SK-N-SH (cell line): ENCODE results near the gene SGTB. TPM values are rescaled to one million over a fixed set of nuclear protein-coding genes. Genes with fewer than 3 reads are reported as not detected.

Source experiments
- CTCF ChIA-PET: fragments of 300-600, 350-600 bp; formaldehyde crosslinking; extraction: SDS; loops from one replicate; lab custom pipeline; 2021; lab: Yijun Ruan, JAX
- POLR2A ChIA-PET: fragments of 350-600 bp; sonication (Branson Sonifier 250); formaldehyde crosslinking; extraction: SDS; loops from one replicate; lab custom pipeline; 2020; ENCODE audit warnings: antibody characterized with exemption, inconsistent platforms; lab: Yijun Ruan, JAX
- DNase-seq: peaks from one replicate; pipeline ENCODE4 v3.0.0; 2012
- H2AFZ ChIP-seq: fragments of 200-600 bp; sonication (generic); 2 replicates; pipeline ENCODE4 v1.8.1; 2016; ENCODE audit warnings: antibody characterized with exemption, mild to moderate bottlenecking, low read depth
- H3F3A ChIP-seq: fragments of 200-600 bp; sonication (generic); replicated peaks from 2 replicates; pipeline ENCODE3; 2016; ENCODE audit warnings: antibody characterized with exemption, mild to moderate bottlenecking; ENCODE audit not compliant: insufficient read depth
- H3K27ac ChIP-seq, 2 experiments: fragments of 200-500 bp in 1 of 2; fragments of 200-600 bp in 1 of 2; sonication (Bioruptor generic) in 1 of 2; sonication (generic), shearing (Covaris generic) in 1 of 2; 2 replicates each; pipeline versions ENCODE4 v1.5.1 to v1.6.1; 2014 to 2016; ENCODE audit warnings: low read depth in 2 of 2, inconsistent platforms in 1 of 2, low read length in 1 of 2, mild to moderate bottlenecking in 1 of 2, mixed read lengths in 1 of 2
- H3K27me3 ChIP-seq: fragments of 200-600 bp; sonication (generic), shearing (Covaris generic); 2 replicates; pipeline ENCODE4 v1.6.1; 2016; ENCODE audit warnings: mixed run types; ENCODE audit not compliant: insufficient read depth
- H3K36me3 ChIP-seq, 2 experiments: fragments of 200-500 bp in 1 of 2; fragments of 200-600 bp in 1 of 2; sonication (Bioruptor generic) in 1 of 2; sonication (generic) in 1 of 2; replicated peaks in 1 of 2; 2 replicates each; pipeline versions ENCODE3 to v1.5.1; 2014 to 2016; ENCODE audit warnings: low read length in 1 of 2, mild to moderate bottlenecking in 1 of 2; ENCODE audit not compliant: insufficient read depth in 2 of 2, control insufficient read depth in 1 of 2
- H3K4me1 ChIP-seq, 2 experiments: fragments of 200-500 bp in 1 of 2; fragments of 200-600 bp in 1 of 2; sonication (Bioruptor generic) in 1 of 2; sonication (generic), shearing (Covaris generic) in 1 of 2; 2 replicates each; pipeline versions ENCODE4 v1.5.1 to v1.6.1; 2014 to 2016; ENCODE audit warnings: low read depth in 1 of 2, low read length in 1 of 2, mixed run types in 1 of 2; ENCODE audit not compliant: insufficient read depth in 2 of 2, control insufficient read depth in 1 of 2
- H3K4me2 ChIP-seq: fragments of 200-600 bp; sonication (generic), shearing (Covaris generic); 2 replicates; pipeline ENCODE4 v1.6.1; 2017; ENCODE audit warnings: mixed run types
- H3K4me3 ChIP-seq, 2 experiments: fragments of 200-500 bp in 1 of 2; fragments of 200-600 bp in 1 of 2; sonication (Bioruptor generic) in 1 of 2; sonication (generic), shearing (Covaris generic) in 1 of 2; 2 replicates each; pipeline versions ENCODE4 v1.5.1 to v1.8.1; 2014 to 2016; ENCODE audit warnings: low read depth in 2 of 2, inconsistent platforms in 1 of 2, low read length in 1 of 2, mild to moderate bottlenecking in 1 of 2, mixed read lengths in 1 of 2, moderate library complexity in 1 of 2
- H3K79me2 ChIP-seq: fragments of 200-600 bp; sonication (generic); 2 replicates; pipeline ENCODE4 v1.8.1; 2017; ENCODE audit warnings: mild to moderate bottlenecking; ENCODE audit not compliant: insufficient read depth
- H3K9ac ChIP-seq: fragments of 200-600 bp; sonication (generic); 2 replicates; pipeline ENCODE4 v1.6.1; 2017; ENCODE audit warnings: mixed run types
- H3K9me2 ChIP-seq: fragments of 200-600 bp; sonication (generic); 2 replicates; pipeline ENCODE4 v1.6.1; 2017; ENCODE audit warnings: mixed run types
- H3K9me3 ChIP-seq: fragments of 200-600 bp; sonication (generic); 2 replicates; pipeline ENCODE4 v1.6.1; 2017; ENCODE audit warnings: mixed run types, mild to moderate bottlenecking, moderate library complexity
- H4K20me1 ChIP-seq: fragments of 200-600 bp; sonication (generic); 2 replicates; pipeline ENCODE4 v1.6.1; 2017; ENCODE audit warnings: mild to moderate bottlenecking, mixed run types; ENCODE audit not compliant: insufficient read depth
- ELF1 ChIP-seq: IDR thresholded peaks from 2 replicates; pipeline ENCODE4 v1.4.0; 2012
- EP300 ChIP-seq, 2 experiments: IDR thresholded peaks; 2 replicates each; pipeline versions ENCODE4 v1.4.0 to v1.6.1; 2012; ENCODE audit warnings: borderline replicate concordance in 1 of 2, low read depth in 1 of 2, low read length in 1 of 2
- EZH2phosphoT487 ChIP-seq: fragments of 200-600 bp; sonication (generic); IDR thresholded peaks from 2 replicates; pipeline ENCODE4 v1.6.1; 2017; ENCODE audit warnings: low read depth, mixed run types, mild to moderate bottlenecking, antibody characterized with exemption, moderate library complexity, borderline replicate concordance
- FOXJ3 ChIP-seq: sonication (generic); formaldehyde crosslinking; IDR thresholded peaks from 2 replicates; pipeline ENCODE4 v1.5.1; 2020; ENCODE audit warnings: mild to moderate bottlenecking, missing genetic modification reagents
- FOXM1 ChIP-seq: IDR thresholded peaks from 2 replicates; pipeline ENCODE4 v1.4.0; 2012; ENCODE audit warnings: low read depth, mild to moderate bottlenecking
- GATA2 ChIP-seq: sonication (generic); formaldehyde crosslinking; IDR thresholded peaks from 2 replicates; pipeline ENCODE4 v1.5.0; 2020; ENCODE audit warnings: mild to moderate bottlenecking, missing genetic modification reagents
- MAX ChIP-seq: IDR thresholded peaks from 2 replicates; pipeline ENCODE4 v1.4.0; 2012; ENCODE audit warnings: low read depth
- MEF2A ChIP-seq: IDR thresholded peaks from 2 replicates; pipeline ENCODE4 v1.4.0; 2012; ENCODE audit warnings: low read depth, borderline replicate concordance
- NFIC ChIP-seq: IDR thresholded peaks from 2 replicates; pipeline ENCODE4 v1.4.0; 2012; ENCODE audit warnings: borderline replicate concordance
- NRF1 ChIP-seq: IDR thresholded peaks from 2 replicates; pipeline ENCODE4 v1.6.1; 2012; ENCODE audit warnings: low read depth, mild to moderate bottlenecking, low read length
- PBX3 ChIP-seq: IDR thresholded peaks from 2 replicates; pipeline ENCODE4; 2012
- RAD21 ChIP-seq: IDR thresholded peaks from 2 replicates; pipeline ENCODE4 v1.6.1; 2012; ENCODE audit warnings: mild to moderate bottlenecking, low read length
- RXRA ChIP-seq: IDR thresholded peaks from 2 replicates; pipeline ENCODE4 v1.4.0; 2012; ENCODE audit warnings: low read depth, mild to moderate bottlenecking, borderline replicate concordance
- SMC3 ChIP-seq: IDR thresholded peaks from 2 replicates; pipeline ENCODE4 v1.6.1; 2012; ENCODE audit warnings: low read depth, low read length, improper control_type of control experiment
- TAF1 ChIP-seq: IDR thresholded peaks from 2 replicates; pipeline ENCODE4 v1.6.1; 2012; ENCODE audit warnings: low read depth, mild to moderate bottlenecking, low read length, moderate library complexity, borderline replicate concordance
- TEAD4 ChIP-seq: IDR thresholded peaks from 2 replicates; pipeline ENCODE4 v1.4.0; 2012; ENCODE audit warnings: mild to moderate bottlenecking, borderline replicate concordance; ENCODE audit not compliant: insufficient read depth
- USF1 ChIP-seq: IDR thresholded peaks from 2 replicates; pipeline ENCODE4 v1.4.0; 2012; ENCODE audit warnings: low read depth, borderline replicate concordance
- USF2 ChIP-seq: fragments of 150-350 bp; IDR thresholded peaks from 2 replicates; pipeline ENCODE4 v1.6.1; 2017; ENCODE audit warnings: antibody characterized with exemption, low read length, low read depth, borderline replicate concordance
- WGBS: methylation state at CpG from one replicate; pipeline ENCODE4 v1.1.6; 2017; ENCODE audit warnings: low lambda C conversion rate; 5-methylcytosine and 5-hydroxymethylcytosine counted together
- polyA plus RNA-seq, 3 experiments: library from polyadenylated mRNA; depleted of rRNA; stranded (reverse); fragments of >200 nt; gene quantifications; 2 replicates each; pipeline ENCODE4 v1.2.3, GENCODE V29; 2012

SGTB gene
- polyA plus RNA-seq, 1 of the 3 experiments (the other 2 are of a cell fraction), result 3.5 TPM

- Histone ChIP-seq H4K20me1 (no peaks in the 10 kb centered on the region), H3K4me1 (peaks cover 0 to 12% of the 10 kb centered on the region in 2 experiments; a peak in 2 of 4 replicates), H3K4me3 (no peak overlapping the region), H3F3A (peaks cover 24% of the 10 kb centered on the region), H3K79me2 (no peaks in the 10 kb centered on the region), H2AFZ (no peak overlapping the region), H3K4me2 (no peak overlapping the region), H3K9me2 (no peaks in the 10 kb centered on the region), H3K27ac (no peak overlapping the region), H3K27me3 (no peaks in the 10 kb centered on the region), H3K36me3 (peaks cover 7 to 19% of the 10 kb centered on the region in 2 experiments), H3K9me3 (no peaks in the 10 kb centered on the region), H3K9ac (no peak overlapping the region)
- ChIA-PET POLR2A (no interaction called here), CTCF (no interaction called here)
- WGBS, result 97% methylated on average over 2 of the region's 2 CpGs
- DNase-seq, result no peak
- TF ChIP-seq RXRA (no peak), NRF1 (no peak), TAF1 (no peak), EZH2phosphoT487 (no peak), RAD21 (no peak), SMC3 (no peak), ELF1 (no peak), MAX (no peak), GATA2 (CRISPR knock-in tag) (no peak), EP300 (IDR thresholded peaks at IDR 0.05; ENCODE audit: borderline replicate concordance in 1 of 2, low read depth in 1 of 2, low read length in 1 of 2) (no peak), MEF2A (no peak), NFIC (no peak), PBX3 (no peak), FOXJ3 (CRISPR knock-in tag) (no peak), USF2 (no peak), FOXM1 (no peak), USF1 (no peak), TEAD4 (no peak)
Measured at GRCh38 chr5:65766781-65767180, 44.9 kb upstream of the SGTB start.
